HCT116 (cell line): ENCODE measurements around the gene NFIC. TPM values are rescaled to one million over a fixed set of nuclear protein-coding genes. Genes with fewer than 3 reads are reported as not detected.

ENCODE experiments used
- ATAC-seq: fragments of 200-7000 bp; cut with Tn5 transposase; 2 replicates; pipeline ENCODE4 v1.9.1; 2020; ENCODE audit warnings: mild to moderate bottlenecking, moderate library complexity
- BruUV-seq: library from RNA; stranded (reverse); fragments of 400-500 nt; replicated peaks from 2 replicates; lab custom pipeline; 2021; lab: Mats Ljungman, UMichigan
- CTCF ChIA-PET: fragments of 300-600 bp; sonication (Branson Sonifier 250); formaldehyde crosslinking; loops from one replicate; lab custom pipeline; 2021; ENCODE audit warnings: antibody characterized with exemption; lab: Charles Lee
- POLR2A ChIA-PET: fragments of 300-600, 350-600 bp; sonication (Branson Sonifier 250); formaldehyde crosslinking; loops from one replicate; lab custom pipeline; 2021; ENCODE audit warnings: antibody characterized with exemption; lab: Charles Lee
- RAD21 ChIA-PET, 2 experiments: fragments of 300-600 bp; sonication (Branson Sonifier 250); formaldehyde crosslinking; loops; one replicate each; lab custom pipeline; 2023; ENCODE audit warnings: low total read pairs in 2 of 2; ENCODE audit not compliant: uncharacterized antibody in 2 of 2, unreplicated experiment in 2 of 2, low non-redundant PET in 1 of 2; lab: Charles Lee
- DNase-seq: peaks from one replicate; pipeline ENCODE4 v3.0.0-alpha.2; 2010; ENCODE audit warnings: low read depth, low spot score
- H2AFZ ChIP-seq: fragments of 200-600 bp; shearing (Covaris generic), sonication (generic); 2 replicates; pipeline ENCODE4 v1.6.1; 2017; ENCODE audit warnings: low read depth, mixed run types, mixed read lengths, antibody characterized with exemption, low read length; ENCODE audit not compliant: poor library complexity, severe bottlenecking
- H3K27ac ChIP-seq: 2 replicates; pipeline ENCODE4 v1.5.1; 2012; ENCODE audit warnings: low read depth, low read length
- H3K27me3 ChIP-seq: fragments of 200-600 bp; sonication (generic); 2 replicates; pipeline ENCODE4 v1.6.1; 2016; ENCODE audit warnings: mixed run types, low read length, mixed read lengths; ENCODE audit not compliant: insufficient read depth
- H3K36me3 ChIP-seq, 2 experiments: fragments of 200-500 bp in 1 of 2; fragments of 200-600 bp in 1 of 2; sonication (Bioruptor generic) in 1 of 2; sonication (generic) in 1 of 2; 2 replicates each; pipeline versions ENCODE4 v1.5.1 to v1.6.1; 2014 to 2016; ENCODE audit warnings: low read length in 2 of 2, inconsistent platforms in 1 of 2, mixed read lengths in 1 of 2, mixed run types in 1 of 2; ENCODE audit not compliant: insufficient read depth in 2 of 2, control insufficient read depth in 1 of 2
- H3K4me1 ChIP-seq, 2 experiments: fragments of 200-600 bp in 1 of 2; sonication (generic) in 1 of 2; 2 replicates each; pipeline versions ENCODE4 v1.5.1 to v1.6.1; 2012 to 2017; ENCODE audit warnings: low read length in 2 of 2, inconsistent platforms in 1 of 2, mild to moderate bottlenecking in 1 of 2, mixed read lengths in 1 of 2, mixed run types in 1 of 2, moderate library complexity in 1 of 2; ENCODE audit not compliant: insufficient read depth in 2 of 2, control insufficient read depth in 1 of 2
- H3K4me2 ChIP-seq: fragments of 200-600 bp; sonication (generic); 2 replicates; pipeline ENCODE4 v1.6.1; 2017; ENCODE audit warnings: mixed run types, low read length, mixed read lengths
- H3K4me3 ChIP-seq, 2 experiments: fragments of 200-600 bp in 1 of 2; sonication (generic) in 1 of 2; replicated peaks in 1 of 2; 2 replicates each; pipeline ENCODE4 v1.5.1; 2011 to 2016; ENCODE audit warnings: low read length in 2 of 2, control low read depth in 1 of 2, low read depth in 1 of 2, mild to moderate bottlenecking in 1 of 2, mixed read lengths in 1 of 2, mixed run types in 1 of 2
- H3K79me2 ChIP-seq: fragments of 200-600 bp; sonication (generic); 2 replicates; pipeline ENCODE4 v1.6.1; 2017; ENCODE audit warnings: mild to moderate bottlenecking, mixed run types, low read length, moderate library complexity, mixed read lengths; ENCODE audit not compliant: insufficient read depth
- H3K9ac ChIP-seq: fragments of 200-600 bp; sonication (generic); 2 replicates; pipeline ENCODE4 v1.6.1; 2016; ENCODE audit warnings: low read length, mixed read lengths
- H3K9me2 ChIP-seq: fragments of 200-600 bp; sonication (generic), shearing (Covaris generic); 2 replicates; pipeline ENCODE4 v1.6.1; 2017; ENCODE audit warnings: mixed run types, mild to moderate bottlenecking, moderate library complexity; ENCODE audit not compliant: insufficient read depth
- H3K9me3 ChIP-seq, 2 experiments: fragments of 200-500 bp in 1 of 2; fragments of 200-600 bp in 1 of 2; sonication (Bioruptor generic) in 1 of 2; sonication (generic) in 1 of 2; 2 replicates each; pipeline ENCODE4 v1.6.1; 2014 to 2017; ENCODE audit warnings: low read length in 2 of 2, mixed read lengths in 2 of 2, inconsistent platforms in 1 of 2, low read depth in 1 of 2, mild to moderate bottlenecking in 1 of 2, mixed run types in 1 of 2, moderate library complexity in 1 of 2; ENCODE audit not compliant: control insufficient read depth in 1 of 2, insufficient read depth in 1 of 2
- H4K20me1 ChIP-seq: fragments of 200-600 bp; sonication (generic), shearing (Covaris generic); 2 replicates; pipeline ENCODE4 v1.6.1; 2017; ENCODE audit warnings: mixed run types, mild to moderate bottlenecking, moderate library complexity; ENCODE audit not compliant: insufficient read depth
- CBX3 ChIP-seq: IDR thresholded peaks from 2 replicates; pipeline ENCODE4 v1.6.1; 2012; ENCODE audit warnings: low read depth
- EGR1 ChIP-seq: IDR thresholded peaks from 2 replicates; pipeline ENCODE4 v1.6.1; 2012; ENCODE audit warnings: low read depth
- ELF1 ChIP-seq: IDR thresholded peaks from 2 replicates; pipeline ENCODE4 v1.6.1; 2012; ENCODE audit warnings: low read depth, borderline replicate concordance
- EZH2 ChIP-seq: fragments of 200-600 bp; sonication (generic); IDR thresholded peaks from 2 replicates; pipeline ENCODE4 v1.6.1; 2017; ENCODE audit warnings: antibody characterized with exemption, mixed run types
- EZH2phosphoT487 ChIP-seq: fragments of 200-600 bp; IDR thresholded peaks from 2 replicates; pipeline ENCODE4 v1.6.1; 2018; ENCODE audit warnings: antibody characterized with exemption, borderline replicate concordance
- JUND ChIP-seq: IDR thresholded peaks from 2 replicates; pipeline ENCODE4 v1.6.1; 2012
- POLR2AphosphoS5 ChIP-seq: IDR thresholded peaks from 2 replicates; pipeline ENCODE4 v1.6.1; 2011; ENCODE audit warnings: mild to moderate bottlenecking, low read depth, low read length, moderate library complexity
- RAD21 ChIP-seq: IDR thresholded peaks from 2 replicates; pipeline ENCODE4 v1.6.1; 2012; ENCODE audit warnings: low read depth, mild to moderate bottlenecking
- SRF ChIP-seq: IDR thresholded peaks from 2 replicates; pipeline ENCODE4 v1.6.1; 2012; ENCODE audit warnings: low read depth
- TCF7L2 ChIP-seq: IDR thresholded peaks from 2 replicates; pipeline ENCODE4 v1.7.0; 2011; ENCODE audit warnings: borderline replicate concordance, inconsistent platforms; ENCODE audit not compliant: insufficient read depth, insufficient read length; ENCODE audit errors: extremely low read depth
- YY1 ChIP-seq: IDR thresholded peaks from 2 replicates; pipeline ENCODE4 v1.6.1; 2011; ENCODE audit warnings: low read length, low read depth, moderate library complexity, mild to moderate bottlenecking; ENCODE audit not compliant: insufficient replicate concordance; ENCODE audit errors: extremely low read depth
- ZFX ChIP-seq: fragments of 450-650 bp; IDR thresholded peaks from 2 replicates; pipeline ENCODE4 v1.6.1; 2017
- ZNF274 ChIP-seq: fragments of 200-500 bp; sonication (Bioruptor generic); IDR thresholded peaks from 2 replicates; pipeline ENCODE4 v1.6.1; 2014; ENCODE audit warnings: mild to moderate bottlenecking, low read depth, low read length, inconsistent platforms
- intact Hi-C: fragments of 100-400 bp; cut with micrococcal nuclease; formaldehyde crosslinking; loops from 2 replicates; pipeline ENCODE4 v1.10.0; 2022
- total RNA-seq: library from RNA; stranded (reverse); gene quantifications from one replicate; pipeline ENCODE4 v1.2.1, GENCODE V29; 2021; ENCODE audit not compliant: unreplicated experiment
- TF ChIP-seq, protein P1 (sequence below): IDR thresholded peaks from 2 replicates; pipeline ENCODE4 v1.6.1; 2011; ENCODE audit warnings: mild to moderate bottlenecking, low read length, moderate library complexity; ENCODE audit not compliant: insufficient replicate concordance; ENCODE audit errors: extremely low read depth
- TF ChIP-seq, protein P2 (sequence below), 3 experiments: fragments of 200-600 bp in 1 of 3; sonication (generic) in 1 of 3; IDR thresholded peaks in 2 of 3; conservative IDR thresholded peaks in 1 of 3; 2 replicates each; pipeline ENCODE4 v1.5.1; 2012 to 2017; ENCODE audit warnings: low read depth in 2 of 3, low read length in 2 of 3, antibody characterized with exemption in 1 of 3, borderline replicate concordance in 1 of 3, control low read depth in 1 of 3, mild to moderate bottlenecking in 1 of 3, mixed read lengths in 1 of 3, mixed run types in 1 of 3, moderate library complexity in 1 of 3; ENCODE audit not compliant: insufficient read depth in 1 of 3
- TF ChIP-seq, protein P3 (sequence below): IDR thresholded peaks from 2 replicates; pipeline ENCODE4 v1.6.1; 2012; ENCODE audit warnings: low read depth
- TF ChIP-seq, protein P4 (sequence below): IDR thresholded peaks from 2 replicates; pipeline ENCODE4 v1.6.1; 2012

NFIC gene
- total RNA-seq, 1 experiment from 2014 or later, result 116 TPM

DNA sequence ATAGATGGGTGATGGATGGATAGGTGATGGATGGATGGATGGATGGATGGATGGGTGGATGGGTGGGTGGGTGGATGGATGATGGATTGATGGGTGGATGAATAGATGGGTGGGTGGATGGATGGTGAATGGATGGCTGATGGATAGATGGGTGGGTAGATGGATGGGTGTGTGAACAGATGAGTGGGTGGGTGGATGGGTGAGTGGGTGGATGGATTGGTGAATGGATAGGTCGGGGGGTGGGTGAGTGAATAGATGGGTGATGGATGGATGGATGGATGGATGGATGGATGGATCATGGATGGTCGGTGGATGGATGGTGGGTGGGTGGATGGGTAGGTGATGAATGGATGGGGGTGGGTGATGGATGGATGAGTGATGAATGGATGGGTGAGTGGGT is 110.4 kb downstream of the NFIC start:
- no peak for ATAC-seq
- no TSS peak for BruUV-seq
- RAD21 ChIA-PET, result no interaction called here
- POLR2A ChIA-PET, result no interaction called here
- TF ChIP-seq EZH2phosphoT487, result no peak
- no peak for TF ChIP-seq POLR2AphosphoS5
- TF ChIP-seq EGR1, result no peak
- TF ChIP-seq, protein P1, sequence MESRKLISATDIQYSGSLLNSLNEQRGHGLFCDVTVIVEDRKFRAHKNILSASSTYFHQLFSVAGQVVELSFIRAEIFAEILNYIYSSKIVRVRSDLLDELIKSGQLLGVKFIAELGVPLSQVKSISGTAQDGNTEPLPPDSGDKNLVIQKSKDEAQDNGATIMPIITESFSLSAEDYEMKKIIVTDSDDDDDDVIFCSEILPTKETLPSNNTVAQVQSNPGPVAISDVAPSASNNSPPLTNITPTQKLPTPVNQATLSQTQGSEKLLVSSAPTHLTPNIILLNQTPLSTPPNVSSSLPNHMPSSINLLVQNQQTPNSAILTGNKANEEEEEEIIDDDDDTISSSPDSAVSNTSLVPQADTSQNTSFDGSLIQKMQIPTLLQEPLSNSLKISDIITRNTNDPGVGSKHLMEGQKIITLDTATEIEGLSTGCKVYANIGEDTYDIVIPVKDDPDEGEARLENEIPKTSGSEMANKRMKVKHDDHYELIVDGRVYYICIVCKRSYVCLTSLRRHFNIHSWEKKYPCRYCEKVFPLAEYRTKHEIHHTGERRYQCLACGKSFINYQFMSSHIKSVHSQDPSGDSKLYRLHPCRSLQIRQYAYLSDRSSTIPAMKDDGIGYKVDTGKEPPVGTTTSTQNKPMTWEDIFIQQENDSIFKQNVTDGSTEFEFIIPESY, result no peak
- TF ChIP-seq, protein P2, sequence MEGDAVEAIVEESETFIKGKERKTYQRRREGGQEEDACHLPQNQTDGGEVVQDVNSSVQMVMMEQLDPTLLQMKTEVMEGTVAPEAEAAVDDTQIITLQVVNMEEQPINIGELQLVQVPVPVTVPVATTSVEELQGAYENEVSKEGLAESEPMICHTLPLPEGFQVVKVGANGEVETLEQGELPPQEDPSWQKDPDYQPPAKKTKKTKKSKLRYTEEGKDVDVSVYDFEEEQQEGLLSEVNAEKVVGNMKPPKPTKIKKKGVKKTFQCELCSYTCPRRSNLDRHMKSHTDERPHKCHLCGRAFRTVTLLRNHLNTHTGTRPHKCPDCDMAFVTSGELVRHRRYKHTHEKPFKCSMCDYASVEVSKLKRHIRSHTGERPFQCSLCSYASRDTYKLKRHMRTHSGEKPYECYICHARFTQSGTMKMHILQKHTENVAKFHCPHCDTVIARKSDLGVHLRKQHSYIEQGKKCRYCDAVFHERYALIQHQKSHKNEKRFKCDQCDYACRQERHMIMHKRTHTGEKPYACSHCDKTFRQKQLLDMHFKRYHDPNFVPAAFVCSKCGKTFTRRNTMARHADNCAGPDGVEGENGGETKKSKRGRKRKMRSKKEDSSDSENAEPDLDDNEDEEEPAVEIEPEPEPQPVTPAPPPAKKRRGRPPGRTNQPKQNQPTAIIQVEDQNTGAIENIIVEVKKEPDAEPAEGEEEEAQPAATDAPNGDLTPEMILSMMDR (IDR thresholded peaks at IDR 0.05 in 2 of 3, conservative IDR thresholded peaks at IDR 0.05 in 1 of 3; ENCODE audit: borderline replicate concordance in 1 of 3, insufficient read depth in 1 of 3, low read depth in 2 of 3, low read length in 2 of 3), result no peak
- no peak for TF ChIP-seq CBX3
- TF ChIP-seq, protein P3, sequence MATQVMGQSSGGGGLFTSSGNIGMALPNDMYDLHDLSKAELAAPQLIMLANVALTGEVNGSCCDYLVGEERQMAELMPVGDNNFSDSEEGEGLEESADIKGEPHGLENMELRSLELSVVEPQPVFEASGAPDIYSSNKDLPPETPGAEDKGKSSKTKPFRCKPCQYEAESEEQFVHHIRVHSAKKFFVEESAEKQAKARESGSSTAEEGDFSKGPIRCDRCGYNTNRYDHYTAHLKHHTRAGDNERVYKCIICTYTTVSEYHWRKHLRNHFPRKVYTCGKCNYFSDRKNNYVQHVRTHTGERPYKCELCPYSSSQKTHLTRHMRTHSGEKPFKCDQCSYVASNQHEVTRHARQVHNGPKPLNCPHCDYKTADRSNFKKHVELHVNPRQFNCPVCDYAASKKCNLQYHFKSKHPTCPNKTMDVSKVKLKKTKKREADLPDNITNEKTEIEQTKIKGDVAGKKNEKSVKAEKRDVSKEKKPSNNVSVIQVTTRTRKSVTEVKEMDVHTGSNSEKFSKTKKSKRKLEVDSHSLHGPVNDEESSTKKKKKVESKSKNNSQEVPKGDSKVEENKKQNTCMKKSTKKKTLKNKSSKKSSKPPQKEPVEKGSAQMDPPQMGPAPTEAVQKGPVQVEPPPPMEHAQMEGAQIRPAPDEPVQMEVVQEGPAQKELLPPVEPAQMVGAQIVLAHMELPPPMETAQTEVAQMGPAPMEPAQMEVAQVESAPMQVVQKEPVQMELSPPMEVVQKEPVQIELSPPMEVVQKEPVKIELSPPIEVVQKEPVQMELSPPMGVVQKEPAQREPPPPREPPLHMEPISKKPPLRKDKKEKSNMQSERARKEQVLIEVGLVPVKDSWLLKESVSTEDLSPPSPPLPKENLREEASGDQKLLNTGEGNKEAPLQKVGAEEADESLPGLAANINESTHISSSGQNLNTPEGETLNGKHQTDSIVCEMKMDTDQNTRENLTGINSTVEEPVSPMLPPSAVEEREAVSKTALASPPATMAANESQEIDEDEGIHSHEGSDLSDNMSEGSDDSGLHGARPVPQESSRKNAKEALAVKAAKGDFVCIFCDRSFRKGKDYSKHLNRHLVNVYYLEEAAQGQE, result no peak
- TF ChIP-seq TCF7L2, result no peak
- no peak for TF ChIP-seq ELF1
- TF ChIP-seq ZNF274, result no peak
- TF ChIP-seq ZFX, result no peak
- no peak for TF ChIP-seq EZH2
- no peak for TF ChIP-seq SRF
- TF ChIP-seq YY1, result no peak
- TF ChIP-seq, protein P4, sequence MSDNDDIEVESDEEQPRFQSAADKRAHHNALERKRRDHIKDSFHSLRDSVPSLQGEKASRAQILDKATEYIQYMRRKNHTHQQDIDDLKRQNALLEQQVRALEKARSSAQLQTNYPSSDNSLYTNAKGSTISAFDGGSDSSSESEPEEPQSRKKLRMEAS, result no peak
- no peak for TF ChIP-seq RAD21
- TF ChIP-seq JUND, result no peak
- Histone ChIP-seq H3K36me3 (no peaks in the 10 kb centered on the region), H3K9ac (no peak overlapping the region), H3K9me2 (no peaks in the 10 kb centered on the region), H3K27me3 (peaks cover 9% of the 10 kb centered on the region; the same call in 1 of the 2 replicates), H3K4me1 (peaks cover 0 to 7% of the 10 kb centered on the region in 2 experiments; a peak in 2 of 4 replicates), H3K79me2 (no peaks in the 10 kb centered on the region), H3K27ac (no peak overlapping the region), H3K4me3 (no peak overlapping the region), H4K20me1 (no peaks in the 10 kb centered on the region), H3K4me2 (no peak overlapping the region), H3K9me3 (no peaks in the 10 kb centered on the region), H2AFZ (no peak overlapping the region)
- intact Hi-C loops, result no loop called here
- CTCF ChIA-PET, result no interaction called here
- no peak for DNase-seq
